ENCODE results near the gene UTS2B. TPM values are rescaled to one million over a fixed set of nuclear protein-coding genes. Genes with fewer than 3 reads are reported as not detected.

Gene UTS2B
- total and polyA plus RNA-seq, 2 of the 13 experiments (the other 11 are each of a cell fraction or from before 2014, with no cell fraction given), result 0.03 to 0.46 TPM

GRCh38 chr3:191321019-191321767 lies 9.1 kb downstream of the UTS2B start (continued):
- no peak for TF ChIP-seq NFAT5 (CRISPR knock-in tag; IDR thresholded peaks at IDR 0.05)
- no peak for TF ChIP-seq CCAR2 (optimal IDR thresholded peaks at IDR 0.05; ENCODE audit: low read depth, low read length)
- no peak for TF ChIP-seq SOX13 (IDR thresholded peaks at IDR 0.05)
- no peak for TF ChIP-seq SOX13 (CRISPR knock-in tag; conservative IDR thresholded peaks at IDR 0.05 in 1 of 2, IDR thresholded peaks at IDR 0.05 in 1 of 2)
- no peak for TF ChIP-seq NFATC3 (CRISPR knock-in tag; IDR thresholded peaks at IDR 0.05)
- no peak for TF ChIP-seq YY1 (IDR thresholded peaks at IDR 0.05; ENCODE audit: insufficient read depth, insufficient replicate concordance, low read depth, low read length)

- Histone ChIP-seq H3K9ac (ENCODE audit: insufficient read depth, low read depth, low read length) (no peak overlapping the region), H3K36me3 (replicated peaks in 1 of 2; ENCODE audit: control insufficient read depth in 1 of 2, insufficient read depth in 2 of 2, low read length in 2 of 2) (no peaks in the 10 kb centered on the region), H2AFZ (ENCODE audit: low read length) (no peak overlapping the region), H3K4me3 (replicated peaks in 1 of 3; ENCODE audit: insufficient read depth in 1 of 3, low read depth in 2 of 3, low read length in 3 of 3) (no peak overlapping the region), H3K4me1 (ENCODE audit: insufficient read depth, low read length) (no peaks in the 10 kb centered on the region), H4K20me1 (ENCODE audit: insufficient read depth, low read length) (no peaks in the 10 kb centered on the region), H3K9me3 (ENCODE audit: low read length) (no peaks in the 10 kb centered on the region), H3K79me2 (ENCODE audit: insufficient read depth, low read length) (no peaks in the 10 kb centered on the region), H3K4me2 (ENCODE audit: low read depth, low read length) (no peak overlapping the region), H3K27me3 (ENCODE audit: control insufficient read depth in 1 of 2, insufficient read depth in 2 of 2, low read length in 2 of 2) (no peaks in the 10 kb centered on the region; a peak in 1 of 5 replicates), H3K27ac (ENCODE audit: extremely low read length, insufficient read depth, low read length) (no peak overlapping the region)
- BruUV-seq (replicated peaks), result no TSS peak
- ATAC-seq (no peak), DNase-seq (ENCODE audit: low spot score) (no peak), FAIRE-seq (no peak)
- 55% methylated on average over 5 of the region's 5 CpGs for WGBS (ENCODE audit: low lambda C conversion rate)
- in situ Hi-C loops (cut with HindIII; ENCODE audit: extremely low pct_ligation_motif_present, low pct_unique_long_range_greater_than_20kb) (no loop called here), intact Hi-C loops (cut with micrococcal nuclease; ENCODE audit: unreplicated experiment) (no loop called here)
- ChIA-PET POLR2A (no interaction called here), CTCF (ENCODE audit: low intra/inter-chr PET ratio, low total read pairs) (no interaction called here)
- TF ChIP-seq BCL6 (CRISPR knock-in tag; IDR thresholded peaks at IDR 0.05), result no peak
- TF ChIP-seq ZNF580 (CRISPR knock-in tag; IDR thresholded peaks at IDR 0.05; ENCODE audit: borderline replicate concordance, low read depth), result no peak
- TF ChIP-seq ZBTB44 (CRISPR knock-in tag; IDR thresholded peaks at IDR 0.05), result no peak
- TF ChIP-seq POLR2A (IDR thresholded peaks at IDR 0.05; ENCODE audit: insufficient read depth in 1 of 2, low read depth in 2 of 2, low read length in 2 of 2), result no peak
- no peak for TF ChIP-seq NR2F1 (CRISPR knock-in tag; IDR thresholded peaks at IDR 0.05)
- no peak for TF ChIP-seq ZNF530 (CRISPR knock-in tag; IDR thresholded peaks at IDR 0.05; ENCODE audit: low read depth)
- no peak for TF ChIP-seq RNF219 (CRISPR knock-in tag; IDR thresholded peaks at IDR 0.05)
- TF ChIP-seq DNMT1 (CRISPR knock-in tag; IDR thresholded peaks at IDR 0.05), result no peak
Measured at GRCh38 chr3:191320316-191320715, 10.0 kb downstream of the UTS2B start.
